ENCODE measurements around the gene TEDC1.

TEDC1 gene
- total RNA-seq = 86.8 to 200 (median 101) reads per million in 4 donors

- DNase-seq = peak; percentile 98 to 100 (median 98)
Measured at GRCh38 chr14:105490572-105491365, at the start of gene TEDC1. Gene TEDC1, plus strand, starts transcription at chr14:105491246. Its CDS starts 130 bp downstream, at chr14:105491376.

DNA sequence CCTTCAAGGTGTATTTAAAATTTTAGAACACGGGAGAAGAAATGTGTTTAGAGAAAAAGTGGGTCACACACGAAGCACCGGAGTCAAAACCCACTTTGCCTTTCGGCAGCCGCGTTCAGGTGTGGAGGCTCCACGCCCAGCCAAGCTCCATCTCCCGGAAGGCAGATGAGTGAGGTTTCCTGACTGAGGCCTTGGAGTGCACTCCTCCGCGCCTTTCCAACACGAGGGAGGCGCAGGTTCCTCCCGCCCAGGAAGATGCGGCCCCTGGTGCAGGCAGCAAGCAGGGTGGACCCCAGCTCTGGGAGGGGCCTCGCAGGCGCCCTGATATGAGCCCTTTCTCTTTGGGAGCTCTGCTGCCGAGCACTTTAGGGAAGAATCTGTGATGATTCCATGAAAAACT lies 48.9 kb upstream of the TEDC1 start:
- DNase-seq = no peak

DNA sequence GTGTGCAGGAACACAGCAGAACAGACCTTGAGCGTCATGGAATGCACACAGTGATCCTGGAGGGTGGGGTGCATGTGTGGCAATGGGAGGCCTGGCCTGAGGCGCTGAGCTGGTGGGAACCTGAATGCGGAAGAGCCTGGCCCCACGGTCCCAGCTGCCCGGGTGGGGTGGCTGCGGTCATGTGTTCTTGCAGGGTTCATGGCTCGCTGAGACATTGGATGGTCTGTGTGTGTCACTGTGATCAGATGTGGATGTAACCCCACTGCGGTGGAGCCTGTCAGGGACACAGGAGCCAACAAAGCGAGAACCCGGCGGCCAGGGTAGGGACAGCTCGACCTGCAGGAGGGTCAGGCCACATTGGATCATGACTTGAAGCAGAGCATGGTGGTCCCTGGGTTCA lies 48.2 kb upstream of the TEDC1 start:
- DNase-seq = peak in 1 of 5 donors; percentile 6

GRCh38 chr14:105444859-105445258 lies 46.2 kb upstream of the TEDC1 start:
- DNase-seq = peak in 1 of 5 donors; percentile 9

- peak in 1 of 5 donors; percentile 9 for DNase-seq
Measured at GRCh38 chr14:105445290-105445689, 45.8 kb upstream of the TEDC1 start.

GRCh38 chr14:105445901-105446845 lies 44.9 kb upstream of the TEDC1 start:
- DNase-seq = peak in 1 of 5 donors; percentile 7

DNA sequence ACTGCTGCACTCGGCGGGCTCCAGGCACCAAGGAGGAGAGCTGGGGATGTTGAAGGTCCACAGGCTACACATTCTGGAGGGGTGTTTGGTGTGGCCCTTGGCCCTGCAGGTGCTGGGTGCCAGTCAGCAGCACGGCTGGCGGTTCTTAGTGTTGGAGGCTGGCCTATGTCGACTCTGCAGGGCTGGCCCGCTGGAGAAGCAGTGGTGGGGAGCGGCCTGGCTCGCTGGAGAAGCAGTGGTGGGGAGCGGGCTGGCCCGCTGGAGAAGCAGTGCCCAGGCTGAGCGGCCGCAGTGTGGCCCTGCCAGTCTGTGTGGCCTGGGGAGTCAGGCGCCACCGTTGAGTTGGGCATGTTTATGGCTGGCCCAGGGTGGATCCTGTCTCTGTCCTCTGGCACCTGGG lies 44.1 kb upstream of the TEDC1 start:
- peak in 1 of 5 donors; percentile 8 for DNase-seq

DNA sequence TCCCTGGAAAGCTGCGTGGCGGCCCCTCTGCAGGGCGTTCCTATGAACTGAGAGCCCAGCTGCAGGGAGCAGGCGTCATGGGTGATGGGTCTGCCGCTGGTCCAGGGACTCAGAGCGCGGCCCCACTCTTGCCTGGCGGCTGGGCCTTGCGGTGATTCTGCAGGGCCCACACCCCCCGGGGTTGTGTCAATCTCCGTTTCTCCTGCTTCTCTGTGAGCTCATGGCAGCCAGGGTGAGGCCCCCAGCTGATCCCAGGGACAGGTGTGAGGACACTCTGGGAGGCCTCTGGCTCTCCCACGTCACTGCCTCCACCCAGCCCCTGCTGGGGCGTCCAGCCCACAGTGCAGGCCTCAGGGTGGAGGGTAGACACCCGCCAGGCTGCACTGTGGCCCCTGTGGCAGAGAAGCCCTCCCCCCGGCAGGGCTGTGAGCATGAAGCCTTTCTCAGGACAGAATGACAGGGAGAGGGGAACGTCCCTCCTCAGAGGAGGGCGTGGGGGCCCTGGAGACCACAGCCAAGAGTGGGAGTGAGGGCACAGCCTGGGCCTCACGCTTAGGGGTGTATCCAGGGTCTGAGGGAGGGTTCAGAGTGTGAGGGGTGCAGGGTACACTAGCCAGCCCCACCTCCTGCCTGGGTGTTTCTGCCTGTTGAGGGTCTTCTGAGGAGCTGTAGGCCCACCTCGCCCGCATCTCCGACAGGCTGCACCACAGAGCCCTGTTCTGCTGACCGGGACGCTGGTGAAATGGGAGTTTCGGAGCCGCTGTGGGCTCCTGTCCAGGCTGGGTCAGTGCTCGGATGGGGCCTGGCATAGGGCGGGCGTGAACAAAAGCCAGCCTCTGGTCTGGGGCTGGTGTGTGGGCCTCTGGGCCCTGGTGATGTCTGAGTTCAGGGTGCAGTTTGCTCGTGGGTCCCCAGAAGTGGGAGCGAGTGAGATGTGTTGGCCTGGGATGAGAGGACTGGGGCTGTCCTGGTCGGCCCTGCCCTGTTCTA lies 43.1 kb upstream of the TEDC1 start:
- DNase-seq = peak in 1 of 5 donors; percentile 12

DNA sequence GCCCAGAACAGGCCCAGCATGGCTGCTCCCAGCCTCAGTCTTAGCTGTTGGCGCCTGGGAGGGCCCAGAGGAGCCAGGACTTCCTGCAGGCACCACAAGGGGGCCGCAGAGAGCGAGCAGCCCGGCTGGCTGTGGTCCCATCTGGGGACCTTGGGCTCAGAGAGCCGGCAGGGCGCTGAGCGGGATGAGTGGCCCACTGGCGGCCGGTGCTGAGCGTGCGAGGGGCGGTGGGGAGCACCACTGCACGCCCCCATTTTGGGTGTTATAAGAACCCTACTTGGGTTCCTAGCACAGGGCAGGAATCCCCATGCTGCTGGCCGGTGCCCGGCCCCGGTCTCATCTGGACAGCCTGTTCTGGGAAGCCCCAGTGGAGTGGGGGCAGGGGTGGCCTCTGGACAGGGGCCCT lies 42.3 kb upstream of the TEDC1 start:
- DNase-seq = peak; percentile 29 to 66 (median 50)

GRCh38 chr14:105449276-105450122 lies 41.5 kb upstream of the TEDC1 start:
- DNase-seq = peak in 2 of 5 donors; percentile 5 to 7

DNA sequence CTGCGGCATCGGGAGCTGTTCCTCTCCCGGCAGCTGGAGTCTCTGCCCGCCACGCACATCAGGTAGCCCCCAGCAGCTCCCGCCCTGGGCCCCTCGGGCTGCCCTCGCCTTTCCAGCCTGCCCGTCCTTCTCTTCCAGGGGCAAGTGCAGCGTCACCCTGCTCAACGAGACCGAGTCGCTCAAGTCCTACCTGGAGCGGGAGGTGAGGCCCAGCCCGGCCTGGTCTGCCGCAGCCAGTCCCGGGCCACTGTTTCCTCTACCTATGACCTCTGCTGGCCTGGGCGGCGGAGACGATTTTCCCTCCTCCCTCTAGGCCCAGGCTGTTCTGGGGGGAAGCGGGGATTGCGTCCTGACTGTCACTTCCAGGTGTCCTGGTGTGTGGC lies 40.9 kb upstream of the TEDC1 start:
- no peak for DNase-seq

GRCh38 chr14:105450864-105451720 lies 40.0 kb upstream of the TEDC1 start:
- DNase-seq = no peak

GRCh38 chr14:105452963-105453362 lies 38.1 kb upstream of the TEDC1 start:
- DNase-seq = no peak

DNA sequence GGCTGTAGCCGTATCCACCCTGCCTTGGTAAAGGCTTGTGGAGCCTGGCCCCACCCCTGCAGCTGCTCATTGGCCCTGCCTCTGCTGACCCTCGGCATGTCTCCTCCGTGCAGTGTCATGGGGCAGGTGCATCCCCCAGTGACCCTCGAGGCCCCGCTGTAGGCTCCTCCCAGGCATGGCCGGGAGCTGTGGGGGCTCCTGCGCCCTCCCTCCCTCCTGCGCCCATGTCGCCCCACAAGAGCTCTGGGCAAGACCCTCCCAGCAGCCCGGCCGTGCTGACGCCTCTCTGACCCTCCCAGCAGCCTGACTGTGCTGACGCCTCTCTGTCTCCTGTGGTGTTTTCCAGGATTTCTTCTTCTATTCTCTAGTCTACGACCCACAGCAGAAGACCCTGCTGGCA lies 37.2 kb upstream of the TEDC1 start:
- no peak for DNase-seq

DNA sequence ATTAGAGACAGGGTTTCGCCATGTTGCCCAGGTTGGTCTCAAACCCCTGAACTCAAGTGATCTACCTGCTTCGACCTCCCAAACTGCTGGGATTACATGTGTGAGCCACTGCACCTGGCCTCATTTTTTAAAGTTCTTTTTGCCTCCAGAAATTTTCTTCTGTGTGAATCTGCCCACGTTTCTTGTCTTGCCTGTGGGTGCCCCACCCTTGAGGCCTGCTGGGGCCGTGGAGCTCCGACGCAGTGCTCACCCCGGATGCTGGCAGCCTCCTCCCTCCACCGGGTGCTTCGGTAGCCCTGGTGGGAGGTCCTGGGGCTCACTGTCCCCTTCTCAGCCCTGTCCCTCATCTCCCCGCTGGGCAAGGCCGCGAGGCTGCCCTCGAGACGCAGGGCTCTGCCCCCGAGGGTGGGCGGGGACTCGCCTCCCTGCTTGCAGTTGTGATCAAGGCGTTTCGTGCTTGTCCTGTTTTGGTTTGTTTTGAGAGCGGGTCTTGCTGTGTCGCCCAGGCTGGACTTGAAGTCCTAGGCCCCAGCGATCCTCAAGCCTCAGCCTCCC lies 35.9 kb upstream of the TEDC1 start:
- DNase-seq = peak in 1 of 5 donors; percentile 2

DNA sequence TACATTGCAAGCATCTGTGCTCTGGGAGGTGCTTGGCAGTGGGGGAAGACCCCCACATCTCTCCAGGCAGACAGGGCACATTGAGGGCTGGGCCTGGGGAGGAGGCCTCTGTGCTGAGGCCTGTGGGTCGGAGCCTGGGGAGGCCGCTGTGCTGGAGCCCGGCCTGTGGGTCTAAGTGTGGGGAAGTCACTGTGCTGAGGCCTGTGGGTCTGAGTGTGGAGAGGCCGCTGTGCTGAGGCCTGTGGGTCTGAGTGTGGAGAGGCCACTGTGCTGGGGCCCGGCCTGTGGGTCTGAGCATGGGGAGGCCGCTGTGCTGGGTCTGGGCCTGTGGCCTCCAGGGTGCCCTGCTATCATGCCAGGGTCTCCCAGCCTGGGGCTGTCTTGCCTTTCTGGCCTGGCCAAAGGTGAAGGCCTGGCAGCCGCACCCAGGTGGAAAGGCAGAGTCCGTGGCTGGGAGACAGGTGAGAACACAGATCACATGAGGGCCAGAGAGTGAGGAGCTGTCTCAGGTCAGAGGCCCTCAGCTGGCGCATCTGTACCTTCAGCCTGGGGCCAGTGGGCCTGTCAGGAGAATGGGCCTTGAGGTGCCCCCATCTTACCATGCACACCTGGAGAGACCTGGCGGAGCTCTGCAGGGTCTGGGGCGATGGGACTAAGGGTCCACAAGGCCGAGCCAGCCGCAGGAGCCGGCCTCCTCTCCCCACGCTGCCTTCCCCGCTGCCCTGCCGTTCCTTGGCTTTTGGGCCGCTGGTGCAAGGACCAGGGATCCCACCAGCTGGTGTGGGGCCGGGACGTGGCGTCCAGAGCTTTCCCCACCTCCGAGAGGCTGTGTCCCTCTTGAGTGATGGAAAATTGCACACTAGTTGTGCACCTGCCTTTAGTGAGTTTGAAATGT lies 35.0 kb upstream of the TEDC1 start:
- peak in 1 of 5 donors; percentile 4 for DNase-seq

DNA sequence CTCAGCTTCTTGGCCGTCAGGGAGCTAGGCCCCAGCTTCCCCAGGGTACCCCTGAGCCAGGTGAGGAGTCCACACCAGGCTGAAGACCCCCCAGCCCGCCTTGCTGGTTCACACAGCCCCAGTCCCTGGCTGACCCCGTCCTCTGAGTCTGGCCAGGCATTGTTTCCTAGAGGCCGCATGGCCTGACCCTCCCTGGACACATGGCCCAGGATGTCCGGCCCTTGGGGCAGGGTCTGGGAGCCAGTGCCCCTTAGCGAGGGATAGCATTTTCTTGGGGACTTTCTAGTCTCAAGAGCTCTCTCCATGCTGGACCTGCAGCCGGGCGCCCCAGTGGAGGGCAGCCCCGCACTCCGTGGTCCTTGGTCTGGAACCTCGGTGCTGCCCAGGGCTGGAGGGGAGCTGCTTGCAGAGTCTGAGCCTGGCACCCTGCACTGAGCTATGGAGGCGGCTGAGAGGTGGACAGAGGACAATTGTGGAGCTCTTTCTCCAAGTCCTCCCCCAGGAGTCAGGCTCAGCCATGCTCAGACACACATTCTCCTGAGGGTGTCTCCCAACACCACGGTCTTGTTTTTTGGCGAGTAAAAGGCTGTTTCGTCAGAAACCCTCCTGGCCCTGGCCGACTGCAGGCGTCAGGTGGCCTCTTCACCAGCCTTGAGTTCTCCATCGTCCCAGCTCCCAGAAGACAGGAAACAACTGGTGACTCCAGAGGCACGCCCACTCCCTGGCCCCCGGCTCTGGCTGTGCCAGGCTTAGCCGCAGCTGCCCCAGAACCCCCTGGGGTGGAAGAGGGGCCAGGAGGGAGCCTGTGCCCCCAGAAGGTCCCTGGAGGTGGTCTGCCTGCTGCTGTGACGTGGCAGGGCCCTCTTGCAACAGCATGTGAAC lies 34.1 kb upstream of the TEDC1 start:
- DNase-seq = no peak

DNA sequence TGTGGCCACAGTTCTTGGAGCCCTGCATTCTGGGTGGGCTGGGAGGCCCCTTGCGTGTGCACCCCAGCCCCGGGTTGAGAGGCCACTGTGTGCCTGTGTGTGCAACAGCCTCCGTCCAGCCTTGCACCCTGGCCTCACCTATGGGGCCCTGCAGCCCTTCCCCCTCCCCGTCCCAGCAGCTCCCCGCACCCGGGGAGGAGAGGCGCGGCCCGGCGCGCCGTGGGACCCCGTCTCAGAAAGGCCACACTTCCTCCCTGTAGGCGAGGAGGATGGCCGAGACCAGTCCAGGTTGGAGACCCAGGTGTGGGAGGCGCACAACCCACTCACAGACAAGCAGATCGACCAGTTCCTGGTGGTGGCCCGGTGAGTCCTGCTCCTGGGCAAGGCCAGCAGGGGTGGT lies 33.0 kb upstream of the TEDC1 start:
- no peak for DNase-seq

Data from T-helper 1 cell (primary cell).